Panc1 (cell line): ENCODE measurements around the gene SHC3.

Source experiments
- POLR2AphosphoS5 ChIP-seq: IDR thresholded peaks from 2 replicates; pipeline ENCODE4 v1.6.1; 2012; ENCODE audit warnings: mild to moderate bottlenecking, low read depth, low read length, moderate library complexity
- TF ChIP-seq, protein P1 (sequence below): fragments of 450-650 bp; IDR thresholded peaks from 2 replicates; pipeline ENCODE4 v1.5.1; 2017; ENCODE audit warnings: mild to moderate bottlenecking

DNA sequence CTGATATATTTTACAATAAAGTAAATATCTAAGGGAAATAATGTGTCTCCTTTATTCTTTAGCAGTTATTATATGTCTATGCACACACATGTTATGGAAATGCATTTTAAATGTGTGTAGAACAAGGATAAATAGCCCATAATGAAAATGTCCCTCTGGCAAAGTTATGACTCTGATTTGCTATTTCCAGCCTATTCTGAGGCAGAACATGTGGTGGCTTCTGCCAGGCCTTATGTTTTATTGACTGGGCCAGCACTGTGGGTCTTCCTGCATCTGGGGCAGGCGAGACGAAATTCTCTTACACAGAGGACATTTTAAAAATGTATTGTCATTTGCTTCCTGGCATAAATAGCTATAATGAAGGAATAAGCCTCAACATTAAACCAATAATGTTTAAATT lies 134.5 kb downstream of the SHC3 start:
- TF ChIP-seq, protein P1, sequence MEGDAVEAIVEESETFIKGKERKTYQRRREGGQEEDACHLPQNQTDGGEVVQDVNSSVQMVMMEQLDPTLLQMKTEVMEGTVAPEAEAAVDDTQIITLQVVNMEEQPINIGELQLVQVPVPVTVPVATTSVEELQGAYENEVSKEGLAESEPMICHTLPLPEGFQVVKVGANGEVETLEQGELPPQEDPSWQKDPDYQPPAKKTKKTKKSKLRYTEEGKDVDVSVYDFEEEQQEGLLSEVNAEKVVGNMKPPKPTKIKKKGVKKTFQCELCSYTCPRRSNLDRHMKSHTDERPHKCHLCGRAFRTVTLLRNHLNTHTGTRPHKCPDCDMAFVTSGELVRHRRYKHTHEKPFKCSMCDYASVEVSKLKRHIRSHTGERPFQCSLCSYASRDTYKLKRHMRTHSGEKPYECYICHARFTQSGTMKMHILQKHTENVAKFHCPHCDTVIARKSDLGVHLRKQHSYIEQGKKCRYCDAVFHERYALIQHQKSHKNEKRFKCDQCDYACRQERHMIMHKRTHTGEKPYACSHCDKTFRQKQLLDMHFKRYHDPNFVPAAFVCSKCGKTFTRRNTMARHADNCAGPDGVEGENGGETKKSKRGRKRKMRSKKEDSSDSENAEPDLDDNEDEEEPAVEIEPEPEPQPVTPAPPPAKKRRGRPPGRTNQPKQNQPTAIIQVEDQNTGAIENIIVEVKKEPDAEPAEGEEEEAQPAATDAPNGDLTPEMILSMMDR, result no peak
- TF ChIP-seq POLR2AphosphoS5, result no peak
